HepG2 (cell line): ENCODE results near the gene IFI35. TPM values are rescaled to one million over a fixed set of nuclear protein-coding genes. Genes with fewer than 3 reads are reported as not detected.

ENCODE experiments used
- BHLHE40 ChIP-seq: IDR thresholded peaks from 2 replicates; pipeline ENCODE4 v1.6.1; 2011; ENCODE audit warnings: low read length, improper control_type of control experiment
- CHD4 ChIP-seq: fragments of 200-600 bp; sonication (generic); IDR thresholded peaks from 2 replicates; pipeline ENCODE4 v1.7.0; 2017; ENCODE audit warnings: mild to moderate bottlenecking, low read length, borderline replicate concordance
- GLI4 ChIP-seq: sonication (generic); formaldehyde crosslinking; IDR thresholded peaks from 2 replicates; pipeline ENCODE4 v1.5.1; 2020; ENCODE audit warnings: missing genetic modification reagents, mild to moderate bottlenecking, moderate library complexity, borderline replicate concordance
- KDM5A ChIP-seq: fragments of 200-600 bp; sonication (generic); IDR thresholded peaks from 2 replicates; pipeline ENCODE4 v1.7.0; 2018; ENCODE audit warnings: antibody characterized with exemption, mild to moderate bottlenecking, low read length, borderline replicate concordance
- MED8 ChIP-seq: sonication (generic); formaldehyde crosslinking; IDR thresholded peaks from 2 replicates; pipeline ENCODE4 v1.8.1; 2023; ENCODE audit warnings: mild to moderate bottlenecking, missing genetic modification reagents; ENCODE audit not compliant: insufficient replicate concordance
- MEF2D ChIP-seq: sonication (generic); formaldehyde crosslinking; IDR thresholded peaks from 2 replicates; pipeline ENCODE4 v1.5.1; 2020; ENCODE audit warnings: mild to moderate bottlenecking, missing genetic modification reagents
- MTF1 ChIP-seq: sonication (generic); formaldehyde crosslinking; IDR thresholded peaks from 2 replicates; pipeline ENCODE4 v1.5.0; 2020; ENCODE audit warnings: missing genetic modification reagents
- POLR2G ChIP-seq: fragments of 200-400 bp; formaldehyde crosslinking; IDR thresholded peaks from 2 replicates; pipeline ENCODE4 v1.6.1; 2018; ENCODE audit warnings: mild to moderate bottlenecking, low read depth, low read length, moderate library complexity
- REL ChIP-seq: sonication (generic); formaldehyde crosslinking; conservative IDR thresholded peaks from 2 replicates; pipeline ENCODE4 v1.8.0; 2022; ENCODE audit warnings: mild to moderate bottlenecking, missing genetic modification reagents, moderate library complexity
- SIN3B ChIP-seq: fragments of 150-350 bp; IDR thresholded peaks from 2 replicates; pipeline ENCODE4 v1.6.1; 2014; ENCODE audit warnings: low read length
- SKI ChIP-seq: fragments of 450-650 bp; IDR thresholded peaks from one replicate; pipeline ENCODE4 v1.6.1; 2018; ENCODE audit warnings: mild to moderate bottlenecking; ENCODE audit not compliant: partially characterized antibody
- SMARCE1 ChIP-seq: fragments of 450-650 bp; IDR thresholded peaks from 2 replicates; pipeline ENCODE4 v1.6.1; 2017; ENCODE audit warnings: borderline replicate concordance
- TMF1 ChIP-seq: sonication (generic); formaldehyde crosslinking; IDR thresholded peaks from 2 replicates; pipeline ENCODE4 v1.8.1; 2022; ENCODE audit warnings: low read depth, missing genetic modification reagents
- ZMYM3 ChIP-seq: sonication (generic); formaldehyde crosslinking; IDR thresholded peaks from 2 replicates; pipeline ENCODE4 v1.5.1; 2020; ENCODE audit warnings: mild to moderate bottlenecking, missing genetic modification reagents
- ZNF326 ChIP-seq: sonication (generic); formaldehyde crosslinking; IDR thresholded peaks from 2 replicates; pipeline ENCODE4 v1.4.0; 2020; ENCODE audit warnings: missing genetic modification reagents, borderline replicate concordance
- ZNF430 ChIP-seq: sonication (generic); formaldehyde crosslinking; IDR thresholded peaks from 2 replicates; pipeline ENCODE4 v1.9.0; 2021; ENCODE audit warnings: mild to moderate bottlenecking, missing genetic modification reagents
- ZNF709 ChIP-seq: sonication (generic); formaldehyde crosslinking; IDR thresholded peaks from 2 replicates; pipeline ENCODE4 v1.5.0; 2020; ENCODE audit warnings: mild to moderate bottlenecking, missing genetic modification reagents
- ZNF775 ChIP-seq: sonication (generic); formaldehyde crosslinking; IDR thresholded peaks from 2 replicates; pipeline ENCODE4 v1.4.0; 2020; ENCODE audit warnings: missing genetic modification reagents, mild to moderate bottlenecking, moderate library complexity, borderline replicate concordance
- ZNF792 ChIP-seq: IDR thresholded peaks from 2 replicates; pipeline ENCODE4 v1.6.1; 2016
- ZSCAN12 ChIP-seq: sonication (generic); formaldehyde crosslinking; IDR thresholded peaks from 2 replicates; pipeline ENCODE4 v1.9.0; 2021; ENCODE audit warnings: mild to moderate bottlenecking, missing genetic modification reagents
- polyA plus RNA-seq, 8 experiments: library from polyadenylated mRNA; depleted of rRNA in 3 of 8; stranded (reverse) in 7 of 8; unstranded in 1 of 8; fragments of >200 nt; fragmentation: Illumina TruSeq in 4 of 8; extraction: Trizol in 4 of 8; gene quantifications; 2 replicates each; pipeline versions ENCODE4 v1.2.1 to v1.2.3, GENCODE V29; 2011 to 2016; ENCODE audit warnings: low read depth in 4 of 8, missing spikeins in 1 of 8, mixed read lengths in 1 of 8; ENCODE audit not compliant: insufficient read depth in 1 of 8
- total RNA-seq, 5 experiments: library from RNA; depleted of rRNA; stranded (reverse); fragments of >200 nt; fragmentation: Illumina TruSeq; extraction: Trizol; gene quantifications; 2 replicates each; pipeline ENCODE4 v1.2.3, GENCODE V29; 2016; ENCODE audit warnings: low read depth in 1 of 5
- TF ChIP-seq, protein P1 (sequence below): sonication (generic); formaldehyde crosslinking; IDR thresholded peaks from 2 replicates; pipeline ENCODE4 v1.4.0; 2020; ENCODE audit warnings: missing genetic modification reagents, low read depth, mild to moderate bottlenecking, borderline replicate concordance
- TF ChIP-seq, protein P2 (sequence below): sonication (generic); formaldehyde crosslinking; IDR thresholded peaks from 2 replicates; pipeline ENCODE4 v1.4.0; 2020; ENCODE audit warnings: missing genetic modification reagents
- TF ChIP-seq, protein P3 (sequence below): IDR thresholded peaks from 2 replicates; pipeline ENCODE4 v1.6.1; 2016; ENCODE audit warnings: low read depth, control low read depth

IFI35 gene
- total and polyA plus RNA-seq, 2 of the 13 experiments (the other 11 are each of a cell fraction or from before 2014, with no cell fraction given) = 28.9 to 38.1 TPM

DNA sequence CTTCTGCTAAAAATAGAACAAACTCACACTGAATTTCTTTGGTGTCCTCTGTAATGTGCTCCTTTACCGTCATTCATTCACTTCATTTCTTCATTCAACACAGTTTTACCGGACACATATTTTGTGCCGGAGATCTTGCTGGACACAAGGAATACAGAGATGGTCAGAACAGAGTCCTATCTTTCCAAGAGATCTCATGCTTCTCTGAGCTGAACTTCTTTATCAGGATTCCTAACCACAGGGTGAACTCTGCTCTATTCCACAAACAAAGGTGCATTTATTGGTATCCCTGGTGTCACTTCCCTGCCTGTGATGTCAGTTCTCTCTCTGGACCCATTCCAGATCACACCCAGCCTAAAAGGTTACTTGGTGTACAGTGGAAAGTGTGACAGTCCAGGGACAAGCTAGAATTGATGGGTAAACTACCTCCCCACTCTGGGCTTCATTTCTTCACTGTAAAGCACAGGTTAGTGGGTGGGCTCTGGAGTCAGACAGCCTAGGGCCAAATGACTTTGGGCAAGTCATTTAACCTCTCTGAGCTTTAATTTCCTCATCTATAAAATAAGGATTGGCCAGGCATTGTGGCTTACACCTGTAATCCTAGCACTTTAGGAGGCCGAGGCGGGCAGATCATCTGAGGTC, 4.2 kb downstream of the IFI35 start (continued):
- no peak for TF ChIP-seq TMF1
- peak; percentile 57; the same call in 1 of the 2 replicates for TF ChIP-seq POLR2G
- TF ChIP-seq ZNF775 (CRISPR knock-in tag) = no peak
- no peak for TF ChIP-seq GLI4
- TF ChIP-seq, protein P1, sequence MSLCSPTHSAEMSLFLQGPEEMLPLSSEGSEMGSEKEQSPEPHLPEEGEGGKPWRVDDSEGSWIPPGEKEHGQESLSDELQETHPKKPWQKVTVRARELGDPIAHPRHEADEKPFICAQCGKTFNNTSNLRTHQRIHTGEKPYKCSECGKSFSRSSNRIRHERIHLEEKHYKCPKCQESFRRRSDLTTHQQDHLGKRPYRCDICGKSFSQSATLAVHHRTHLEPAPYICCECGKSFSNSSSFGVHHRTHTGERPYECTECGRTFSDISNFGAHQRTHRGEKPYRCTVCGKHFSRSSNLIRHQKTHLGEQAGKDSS = no peak
- peak; percentile 87 for TF ChIP-seq ZMYM3 (CRISPR knock-in tag)
- no peak for TF ChIP-seq SMARCE1
- TF ChIP-seq MEF2D (CRISPR knock-in tag) = peak; percentile 55; the same call in 1 of the 2 replicates
- TF ChIP-seq KDM5A = peak; percentile 34; the same call in 1 of the 2 replicates
- TF ChIP-seq SIN3B = no peak
- no peak for TF ChIP-seq ZNF709 (CRISPR knock-in tag)
- peak; percentile 81; the same call in 1 of the 2 replicates for TF ChIP-seq CHD4
- TF ChIP-seq MED8 = no peak
- no peak for TF ChIP-seq REL
- TF ChIP-seq ZNF430 (CRISPR knock-in tag) = no peak
- TF ChIP-seq BHLHE40 = no peak
- TF ChIP-seq, protein P2, sequence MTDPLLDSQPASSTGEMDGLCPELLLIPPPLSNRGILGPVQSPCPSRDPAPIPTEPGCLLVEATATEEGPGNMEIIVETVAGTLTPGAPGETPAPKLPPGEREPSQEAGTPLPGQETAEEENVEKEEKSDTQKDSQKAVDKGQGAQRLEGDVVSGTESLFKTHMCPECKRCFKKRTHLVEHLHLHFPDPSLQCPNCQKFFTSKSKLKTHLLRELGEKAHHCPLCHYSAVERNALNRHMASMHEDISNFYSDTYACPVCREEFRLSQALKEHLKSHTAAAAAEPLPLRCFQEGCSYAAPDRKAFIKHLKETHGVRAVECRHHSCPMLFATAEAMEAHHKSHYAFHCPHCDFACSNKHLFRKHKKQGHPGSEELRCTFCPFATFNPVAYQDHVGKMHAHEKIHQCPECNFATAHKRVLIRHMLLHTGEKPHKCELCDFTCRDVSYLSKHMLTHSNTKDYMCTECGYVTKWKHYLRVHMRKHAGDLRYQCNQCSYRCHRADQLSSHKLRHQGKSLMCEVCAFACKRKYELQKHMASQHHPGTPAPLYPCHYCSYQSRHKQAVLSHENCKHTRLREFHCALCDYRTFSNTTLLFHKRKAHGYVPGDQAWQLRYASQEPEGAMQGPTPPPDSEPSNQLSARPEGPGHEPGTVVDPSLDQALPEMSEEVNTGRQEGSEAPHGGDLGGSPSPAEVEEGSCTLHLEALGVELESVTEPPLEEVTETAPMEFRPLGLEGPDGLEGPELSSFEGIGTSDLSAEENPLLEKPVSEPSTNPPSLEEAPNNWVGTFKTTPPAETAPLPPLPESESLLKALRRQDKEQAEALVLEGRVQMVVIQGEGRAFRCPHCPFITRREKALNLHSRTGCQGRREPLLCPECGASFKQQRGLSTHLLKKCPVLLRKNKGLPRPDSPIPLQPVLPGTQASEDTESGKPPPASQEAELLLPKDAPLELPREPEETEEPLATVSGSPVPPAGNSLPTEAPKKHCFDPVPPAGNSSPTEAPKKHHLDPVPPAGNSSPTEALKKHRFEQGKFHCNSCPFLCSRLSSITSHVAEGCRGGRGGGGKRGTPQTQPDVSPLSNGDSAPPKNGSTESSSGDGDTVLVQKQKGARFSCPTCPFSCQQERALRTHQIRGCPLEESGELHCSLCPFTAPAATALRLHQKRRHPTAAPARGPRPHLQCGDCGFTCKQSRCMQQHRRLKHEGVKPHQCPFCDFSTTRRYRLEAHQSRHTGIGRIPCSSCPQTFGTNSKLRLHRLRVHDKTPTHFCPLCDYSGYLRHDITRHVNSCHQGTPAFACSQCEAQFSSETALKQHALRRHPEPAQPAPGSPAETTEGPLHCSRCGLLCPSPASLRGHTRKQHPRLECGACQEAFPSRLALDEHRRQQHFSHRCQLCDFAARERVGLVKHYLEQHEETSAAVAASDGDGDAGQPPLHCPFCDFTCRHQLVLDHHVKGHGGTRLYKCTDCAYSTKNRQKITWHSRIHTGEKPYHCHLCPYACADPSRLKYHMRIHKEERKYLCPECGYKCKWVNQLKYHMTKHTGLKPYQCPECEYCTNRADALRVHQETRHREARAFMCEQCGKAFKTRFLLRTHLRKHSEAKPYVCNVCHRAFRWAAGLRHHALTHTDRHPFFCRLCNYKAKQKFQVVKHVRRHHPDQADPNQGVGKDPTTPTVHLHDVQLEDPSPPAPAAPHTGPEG (CRISPR knock-in tag) = no peak
- TF ChIP-seq, protein P3, sequence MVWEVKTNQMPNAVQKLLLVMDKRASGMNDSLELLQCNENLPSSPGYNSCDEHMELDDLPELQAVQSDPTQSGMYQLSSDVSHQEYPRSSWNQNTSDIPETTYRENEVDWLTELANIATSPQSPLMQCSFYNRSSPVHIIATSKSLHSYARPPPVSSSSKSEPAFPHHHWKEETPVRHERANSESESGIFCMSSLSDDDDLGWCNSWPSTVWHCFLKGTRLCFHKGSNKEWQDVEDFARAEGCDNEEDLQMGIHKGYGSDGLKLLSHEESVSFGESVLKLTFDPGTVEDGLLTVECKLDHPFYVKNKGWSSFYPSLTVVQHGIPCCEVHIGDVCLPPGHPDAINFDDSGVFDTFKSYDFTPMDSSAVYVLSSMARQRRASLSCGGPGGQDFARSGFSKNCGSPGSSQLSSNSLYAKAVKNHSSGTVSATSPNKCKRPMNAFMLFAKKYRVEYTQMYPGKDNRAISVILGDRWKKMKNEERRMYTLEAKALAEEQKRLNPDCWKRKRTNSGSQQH (CRISPR knock-in tag) = no peak
- TF ChIP-seq SKI = no peak
- no peak for TF ChIP-seq ZNF326 (CRISPR knock-in tag)
- TF ChIP-seq MTF1 (CRISPR knock-in tag) = no peak
- TF ChIP-seq ZSCAN12 (CRISPR knock-in tag) = 0 out of 2 replicates have a peak, but pooled peaks have one; percentile 18
- peak; percentile 81; the same call in 1 of the 2 replicates for TF ChIP-seq ZNF792
